Kidney (tissue), 14 donors: ENCODE data around the gene WDFY4. TPM values are rescaled to one million over a fixed set of nuclear protein-coding genes. Genes with fewer than 3 reads are reported as not detected.

Experiments
- DNase-seq, 5 donors: peaks; one replicate each; pipeline ENCODE4 v3.0.0-alpha.2; 2013 to 2020
- FAIRE-seq: peaks from 2 replicates; lab custom pipeline; 2012; peaks lifted over from hg19 to GRCh38; lab: Jason Lieb, UNC
- H3K27ac ChIP-seq, 2 donors: one replicate each; pipeline ENCODE4 v1.7.0; 2013; ENCODE audit warnings: low read depth in 2 of 2, low read length in 2 of 2, inconsistent platforms in 1 of 2
- H3K27me3 ChIP-seq: one replicate; pipeline ENCODE4 v1.7.1; 2013; ENCODE audit warnings: low read length, inconsistent platforms; ENCODE audit not compliant: control insufficient read depth, insufficient read depth
- H3K36me3 ChIP-seq, 3 donors: one replicate each; pipeline versions ENCODE4 v1.7.0 to v1.7.1; 2013; ENCODE audit warnings: low read length in 3 of 3, control low read depth in 1 of 3, inconsistent platforms in 1 of 3; ENCODE audit not compliant: insufficient read depth in 3 of 3, control insufficient read depth in 2 of 3
- H3K4me1 ChIP-seq, 3 donors: one replicate each; pipeline versions ENCODE4 v1.7.0 to v1.7.1; 2013; ENCODE audit warnings: low read length in 3 of 3, inconsistent platforms in 1 of 3, low read depth in 1 of 3; ENCODE audit not compliant: control insufficient read depth in 2 of 3, insufficient read depth in 2 of 3
- H3K4me3 ChIP-seq, 3 donors: one replicate each; pipeline versions ENCODE4 v1.7.0 to v1.8.1; 2013; ENCODE audit warnings: low read length in 3 of 3, control low read depth in 1 of 3, inconsistent platforms in 1 of 3
- H3K9ac ChIP-seq, 3 donors: one replicate each; pipeline versions ENCODE4 v1.7.0 to v1.7.1; 2013; ENCODE audit warnings: low read length in 3 of 3, control low read depth in 1 of 3, inconsistent platforms in 1 of 3
- H3K9me3 ChIP-seq, 3 donors: one replicate each; pipeline versions ENCODE4 v1.7.0 to v1.7.1; 2013; ENCODE audit warnings: low read length in 3 of 3, control low read depth in 1 of 3, inconsistent platforms in 1 of 3; ENCODE audit not compliant: control insufficient read depth in 2 of 3, insufficient read depth in 1 of 3
- intact Hi-C: fragments of 100-400 bp; cut with DNase I; formaldehyde crosslinking; loops from one replicate; pipeline ENCODE4 v1.11.1; 2022
- polyA plus RNA-seq: library from polyadenylated mRNA; stranded (reverse); fragments of 350-450 nt; fragmentation: Illumina TruSeq; extraction: RNeasy Lipid Tissue Mini Kit (QIAGEN cat#74804); gene quantifications from one replicate; pipeline ENCODE4 v1.2.3, GENCODE V29; 2014; ENCODE audit warnings: low read depth, low replicate concordance; ENCODE audit not compliant: insufficient read depth
- total RNA-seq: library from RNA; stranded (reverse); fragmentation: NEBNext Ultra II Directional; extraction: Animal tissue kit (Norgen Biotek cat#: 25700); gene quantifications from one replicate; pipeline ENCODE4 v1.2.1, GENCODE V29; 2021
- TF ChIP-seq, protein P1 (sequence below): IDR thresholded peaks from 3 replicates; pipeline ENCODE4 v1.5.1; 2012; ENCODE audit warnings: mild to moderate bottlenecking, moderate library complexity, borderline replicate concordance; ENCODE audit not compliant: insufficient read depth; ENCODE audit errors: extremely low read depth
- donor health status: control.
- donor health status: control.
- donor health status: control.
- donor health status: control.
- donor health status: control.
- donor health status: DM: yes; HTN: yes; CAD: no.
- donor health status: Normal renal cell carcinoma (clear cell type).

WDFY4 gene
- total and polyA plus RNA-seq, 2 donors from 2014 or later = 1.7 to 13.3 TPM

DNA sequence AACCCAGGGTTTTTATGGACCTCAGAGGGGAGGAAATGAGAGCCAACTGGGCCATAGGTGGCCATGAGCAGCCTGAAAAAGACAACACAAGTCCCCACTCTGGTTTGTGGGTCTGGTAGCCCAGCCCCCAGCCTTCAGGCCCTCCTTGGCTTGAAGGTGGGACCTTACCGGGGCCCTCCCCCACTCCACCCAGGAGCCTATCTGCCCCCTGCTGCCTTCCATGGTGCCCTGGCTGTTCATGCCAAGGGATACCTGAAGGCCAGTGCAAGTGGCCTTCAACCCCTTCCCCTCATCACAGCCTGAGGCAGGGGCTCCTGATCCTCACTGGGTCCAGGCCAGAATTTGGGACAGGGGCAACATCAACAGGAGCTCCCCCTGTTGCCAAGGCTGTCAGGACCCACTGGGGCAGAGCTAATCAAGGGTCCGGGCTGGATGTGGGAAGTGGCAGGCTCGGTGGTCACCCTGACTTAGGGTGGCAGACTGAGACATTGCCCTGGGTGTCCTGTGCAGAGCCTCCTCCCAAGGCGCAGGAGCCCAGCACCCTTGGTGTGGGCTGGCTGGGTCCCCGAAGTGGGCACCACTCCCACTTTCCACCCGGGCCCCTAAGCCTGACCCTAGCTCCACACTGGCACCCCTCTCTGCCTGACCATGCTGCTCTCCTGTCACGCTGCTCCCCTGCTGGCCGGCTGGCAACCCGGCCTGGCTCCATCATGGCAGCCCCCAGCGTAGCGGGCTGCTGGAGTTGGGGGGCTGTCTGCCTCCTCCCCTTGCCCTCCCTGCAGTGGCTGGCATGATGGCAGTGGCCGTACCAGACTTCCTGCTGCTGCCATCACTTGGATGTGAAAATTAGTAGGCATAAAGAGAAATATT lies 6.4 kb downstream of the WDFY4 start:
- DNase-seq (no peak), FAIRE-seq (no peak)
- Histone ChIP-seq H3K27me3 (no peaks in the 10 kb centered on the region), H3K4me3 (no peak overlapping the region), H3K9me3 (no peaks in the 10 kb centered on the region), H3K4me1 (no peaks in the 10 kb centered on the region), H3K36me3 (no peaks in the 10 kb centered on the region), H3K9ac (no peak overlapping the region), H3K27ac (no peak overlapping the region)
- TF ChIP-seq, protein P1, sequence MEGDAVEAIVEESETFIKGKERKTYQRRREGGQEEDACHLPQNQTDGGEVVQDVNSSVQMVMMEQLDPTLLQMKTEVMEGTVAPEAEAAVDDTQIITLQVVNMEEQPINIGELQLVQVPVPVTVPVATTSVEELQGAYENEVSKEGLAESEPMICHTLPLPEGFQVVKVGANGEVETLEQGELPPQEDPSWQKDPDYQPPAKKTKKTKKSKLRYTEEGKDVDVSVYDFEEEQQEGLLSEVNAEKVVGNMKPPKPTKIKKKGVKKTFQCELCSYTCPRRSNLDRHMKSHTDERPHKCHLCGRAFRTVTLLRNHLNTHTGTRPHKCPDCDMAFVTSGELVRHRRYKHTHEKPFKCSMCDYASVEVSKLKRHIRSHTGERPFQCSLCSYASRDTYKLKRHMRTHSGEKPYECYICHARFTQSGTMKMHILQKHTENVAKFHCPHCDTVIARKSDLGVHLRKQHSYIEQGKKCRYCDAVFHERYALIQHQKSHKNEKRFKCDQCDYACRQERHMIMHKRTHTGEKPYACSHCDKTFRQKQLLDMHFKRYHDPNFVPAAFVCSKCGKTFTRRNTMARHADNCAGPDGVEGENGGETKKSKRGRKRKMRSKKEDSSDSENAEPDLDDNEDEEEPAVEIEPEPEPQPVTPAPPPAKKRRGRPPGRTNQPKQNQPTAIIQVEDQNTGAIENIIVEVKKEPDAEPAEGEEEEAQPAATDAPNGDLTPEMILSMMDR = no peak
- intact Hi-C loops = no loop called here

DNA sequence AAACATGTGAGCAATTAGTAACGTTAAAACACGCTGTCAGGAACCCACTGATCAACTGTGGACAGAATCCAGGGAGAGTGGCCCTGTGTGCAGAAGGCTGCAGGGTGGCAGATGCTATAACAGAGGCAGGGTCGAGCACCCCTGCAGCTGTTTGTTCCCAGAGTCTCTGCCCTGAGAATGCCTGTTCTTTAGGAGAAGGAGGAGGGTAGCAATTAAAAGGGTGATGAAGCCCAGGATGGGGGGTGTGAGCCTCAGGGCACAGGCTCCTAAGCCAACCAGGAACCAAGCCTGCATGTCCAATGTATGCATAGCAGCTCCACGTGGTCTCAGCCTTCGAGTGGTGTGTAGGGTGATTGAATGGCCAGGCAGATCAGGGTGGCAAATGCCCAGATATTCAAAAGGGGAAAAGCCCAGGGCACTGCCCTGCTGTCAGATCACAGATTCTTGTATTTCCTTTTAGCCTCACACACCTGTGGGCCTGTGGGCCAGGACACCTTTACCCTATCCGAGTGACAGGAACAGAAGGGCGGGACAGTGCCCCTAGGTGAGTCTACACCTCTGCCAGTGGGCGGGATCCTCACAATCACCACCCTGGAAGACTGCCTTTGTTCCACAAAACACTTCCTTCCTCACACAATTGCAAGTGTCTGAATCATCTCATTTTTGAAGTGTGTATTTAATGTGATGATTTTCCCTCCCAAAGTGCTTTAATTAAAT lies 7.3 kb downstream of the WDFY4 start:
- H3K36me3 ChIP-seq = no peaks in the 10 kb centered on the region
- no peaks in the 10 kb centered on the region for H3K9me3 ChIP-seq
- H3K4me3 ChIP-seq = no peak overlapping the region
- no peaks in the 10 kb centered on the region for H3K4me1 ChIP-seq
- H3K27me3 ChIP-seq = no peaks in the 10 kb centered on the region
- DNase-seq = no peak
- TF ChIP-seq, protein P1 = no peak
- no peak overlapping the region for H3K27ac ChIP-seq
- H3K9ac ChIP-seq = no peak overlapping the region
- intact Hi-C loops = no loop called here
- no peak for FAIRE-seq

GRCh38 chr10:48692748-48693147 lies 8.1 kb downstream of the WDFY4 start:
- no peak overlapping the region for H3K9ac ChIP-seq
- H3K9me3 ChIP-seq = no peaks in the 10 kb centered on the region
- no peak overlapping the region for H3K4me3 ChIP-seq
- FAIRE-seq = no peak
- H3K4me1 ChIP-seq = no peaks in the 10 kb centered on the region
- H3K27me3 ChIP-seq = no peaks in the 10 kb centered on the region
- no peaks in the 10 kb centered on the region for H3K36me3 ChIP-seq
- TF ChIP-seq, protein P1 = no peak
- intact Hi-C loops = no loop called here
- DNase-seq = no peak
- H3K27ac ChIP-seq = no peak overlapping the region
